K562 (cell line): ENCODE data around the gene APOA1. TPM values are rescaled to one million over a fixed set of nuclear protein-coding genes. Genes with fewer than 3 reads are reported as not detected.

Experiments
- POLR3G ChIP-seq: IDR thresholded peaks from 2 replicates; pipeline ENCODE4 v1.6.1; 2011; ENCODE audit not compliant: insufficient read length, insufficient replicate concordance; ENCODE audit errors: extremely low read depth
- TEAD2 ChIP-seq: fragments of 450-650 bp; IDR thresholded peaks from 2 replicates; pipeline ENCODE4 v1.6.1; 2016; ENCODE audit warnings: missing genetic modification characterization, control low read depth, missing compliant biosample characterization
- TRIM28 ChIP-seq: fragments of 450-650 bp; IDR thresholded peaks from 2 replicates; pipeline ENCODE4 v1.6.1; 2017
- ZKSCAN8 ChIP-seq: fragments of 200-800 bp; sonication (Bioruptor generic); IDR thresholded peaks from 2 replicates; pipeline ENCODE4 v1.6.1; 2016; ENCODE audit warnings: missing genetic modification characterization, missing compliant biosample characterization
- ZNF175 ChIP-seq: fragments of 200-800 bp; sonication (Bioruptor generic); IDR thresholded peaks from 2 replicates; pipeline ENCODE4 v1.6.1; 2016; ENCODE audit warnings: low read depth, mild to moderate bottlenecking, missing genetic modification characterization, missing compliant biosample characterization
- polyA plus RNA-seq, 8 experiments: library from polyadenylated mRNA; depleted of rRNA in 4 of 8; stranded (reverse) in 5 of 8; unstranded in 3 of 8; fragments of >200 nt; fragmentation: Nextera tagmentation in 2 of 8; fragmentation: Illumina TruSeq in 1 of 8; extraction: Ambion mirVana in 2 of 8; extraction: Trizol in 1 of 8; gene quantifications; 2 replicates each; pipeline versions ENCODE4 v1.2.1 to v1.2.3, GENCODE V29; 2011 to 2014; ENCODE audit warnings: inconsistent platforms in 1 of 8, missing spikeins in 1 of 8
- total RNA-seq, 7 experiments: library from RNA; depleted of rRNA in 6 of 7; stranded (reverse); fragments of >200 nt in 6 of 7; fragmentation: Illumina TruSeq in 2 of 7; extraction: Trizol in 2 of 7; gene quantifications; 2 replicates each; pipeline versions ENCODE4 v1.2.1 to v1.2.3, GENCODE V29; 2011 to 2021; ENCODE audit warnings: low replicate concordance in 1 of 7
- TF ChIP-seq, protein P1 (sequence below), 2 experiments: fragments of 450-650 bp; IDR thresholded peaks; 2 replicates each; pipeline ENCODE4 v1.6.1; 2016; ENCODE audit warnings: mild to moderate bottlenecking in 2 of 2, borderline replicate concordance in 1 of 2, low read depth in 1 of 2, moderate library complexity in 1 of 2

Gene APOA1
- total and polyA plus RNA-seq, 9 of the 15 experiments (the other 6 are each of a cell fraction or from before 2014, with no cell fraction given), result 1.8 TPM; not detected in 8

DNA sequence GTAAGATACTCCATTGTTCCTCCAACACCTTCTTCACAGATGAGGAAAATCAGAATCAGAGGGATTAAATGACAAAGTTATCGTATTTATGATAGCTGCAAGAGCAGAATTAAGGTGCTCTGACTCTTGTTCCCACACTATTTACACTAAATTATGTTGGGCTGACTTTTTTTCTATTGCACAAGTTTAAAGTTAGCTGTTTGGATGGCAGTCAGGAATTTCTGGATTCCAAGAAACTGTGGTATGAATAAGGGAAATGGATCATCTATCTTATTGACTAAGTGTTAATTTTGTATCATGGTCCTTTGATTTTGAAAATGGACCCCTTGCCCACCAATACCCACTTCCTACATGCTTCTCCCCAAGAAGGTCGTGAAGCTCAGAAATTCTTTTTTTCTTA lies 19.9 kb upstream of the APOA1 start (continued):
- TF ChIP-seq POLR3G (no peak), TRIM28 (no peak), ZNF175 (no peak), ZKSCAN8 (CRISPR knock-in tag) (no peak), TEAD2 (tag) (no peak)
- TF ChIP-seq, protein P1, sequence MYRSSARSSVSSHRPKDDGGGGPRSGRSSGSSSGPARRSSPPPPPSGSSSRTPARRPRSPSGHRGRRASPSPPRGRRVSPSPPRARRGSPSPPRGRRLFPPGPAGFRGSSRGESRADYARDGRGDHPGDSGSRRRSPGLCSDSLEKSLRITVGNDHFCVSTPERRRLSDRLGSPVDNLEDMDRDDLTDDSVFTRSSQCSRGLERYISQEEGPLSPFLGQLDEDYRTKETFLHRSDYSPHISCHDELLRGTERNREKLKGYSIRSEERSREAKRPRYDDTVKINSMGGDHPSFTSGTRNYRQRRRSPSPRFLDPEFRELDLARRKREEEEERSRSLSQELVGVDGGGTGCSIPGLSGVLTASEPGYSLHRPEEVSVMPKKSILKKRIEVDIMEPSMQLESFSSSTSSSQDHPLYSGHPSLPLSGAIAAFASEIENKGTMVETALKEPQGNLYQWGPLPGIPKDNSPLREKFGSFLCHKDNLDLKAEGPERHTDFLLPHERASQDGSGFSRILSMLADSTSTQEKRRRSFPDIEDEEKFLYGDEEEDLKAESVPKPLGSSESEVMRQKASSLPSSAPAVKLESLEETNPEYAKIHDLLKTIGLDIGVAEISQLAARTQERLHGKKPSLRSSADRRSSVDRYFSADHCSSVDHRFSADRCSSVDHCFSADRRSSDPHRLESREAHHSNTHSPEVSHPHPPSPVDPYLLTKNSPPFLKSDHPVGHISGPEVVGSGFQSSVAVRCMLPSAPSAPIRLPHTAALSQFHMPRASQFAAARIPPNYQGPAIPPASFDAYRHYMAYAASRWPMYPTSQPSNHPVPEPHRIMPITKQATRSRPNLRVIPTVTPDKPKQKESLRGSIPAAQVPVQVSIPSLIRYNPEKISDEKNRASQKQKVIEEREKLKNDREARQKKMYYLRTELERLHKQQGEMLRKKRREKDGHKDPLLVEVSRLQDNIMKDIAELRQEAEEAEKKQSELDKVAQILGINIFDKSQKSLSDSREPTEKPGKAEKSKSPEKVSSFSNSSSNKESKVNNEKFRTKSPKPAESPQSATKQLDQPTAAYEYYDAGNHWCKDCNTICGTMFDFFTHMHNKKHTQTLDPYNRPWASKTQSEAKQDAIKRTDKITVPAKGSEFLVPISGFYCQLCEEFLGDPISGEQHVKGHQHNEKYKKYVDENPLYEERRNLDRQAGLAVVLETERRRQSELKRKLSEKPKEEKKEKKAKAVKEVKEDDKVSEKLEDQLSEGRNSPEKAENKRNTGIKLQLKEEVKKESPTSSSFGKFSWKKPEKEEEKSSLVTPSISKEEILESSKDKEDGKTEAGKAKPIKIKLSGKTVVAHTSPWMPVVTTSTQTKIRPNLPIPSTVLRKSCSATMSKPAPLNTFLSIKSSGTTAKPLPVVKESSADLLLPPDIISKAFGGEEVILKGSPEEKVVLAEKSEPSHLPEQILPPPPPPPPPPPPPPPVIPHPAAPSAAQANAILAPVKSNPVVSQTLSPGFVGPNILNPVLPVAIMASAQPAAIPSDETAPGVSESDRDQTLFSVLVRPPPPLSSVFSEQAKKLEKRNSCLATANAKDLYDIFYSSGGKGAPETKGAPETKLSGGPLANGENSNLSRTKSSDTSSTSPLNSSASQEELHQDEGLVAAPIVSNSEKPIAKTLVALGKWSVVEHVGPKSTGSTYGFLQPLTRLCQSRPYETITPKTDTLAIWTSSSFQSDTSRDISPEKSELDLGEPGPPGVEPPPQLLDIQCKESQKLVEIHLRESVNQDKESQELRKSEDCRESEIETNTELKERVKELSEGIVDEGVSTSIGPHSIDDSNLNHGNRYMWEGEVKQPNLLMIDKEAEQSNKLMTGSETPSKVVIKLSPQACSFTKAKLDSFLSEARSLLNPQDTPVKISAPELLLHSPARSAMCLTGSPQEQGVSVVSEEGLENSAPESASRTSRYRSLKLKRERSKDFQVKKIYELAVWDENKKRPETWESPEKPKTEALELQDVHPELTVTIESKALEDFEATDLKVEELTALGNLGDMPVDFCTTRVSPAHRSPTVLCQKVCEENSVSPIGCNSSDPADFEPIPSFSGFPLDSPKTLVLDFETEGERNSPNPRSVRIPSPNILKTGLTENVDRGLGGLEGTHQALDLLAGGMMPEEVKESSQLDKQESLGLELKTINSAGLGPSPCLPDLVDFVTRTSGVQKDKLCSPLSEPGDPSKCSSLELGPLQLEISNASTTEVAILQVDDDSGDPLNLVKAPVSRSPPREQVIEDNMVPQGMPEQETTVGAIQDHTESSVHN (IDR thresholded peaks at IDR 0.05; ENCODE audit: borderline replicate concordance in 1 of 2, low read depth in 1 of 2), result no peak
